Activated T-cell treated with anti-CD3 and anti-CD28 coated beads, Interleukin-2, amount 50 U/mL, for 1 hour (primary cell): ENCODE data around the gene SCAF8.
A peak's percentile ranks its signal among the peaks of the same experiment; 100 is the strongest.
"Not testable (repeated sequence)": the region's sequence is repeated elsewhere in the genome, so short reads cannot be mapped to it uniquely, and the experiment has no call there.

Source experiments
- DNase-seq: peaks from one replicate; pipeline ENCODE4 v3.0.0-alpha.2; 2020

The SCAF8 gene, protein sequence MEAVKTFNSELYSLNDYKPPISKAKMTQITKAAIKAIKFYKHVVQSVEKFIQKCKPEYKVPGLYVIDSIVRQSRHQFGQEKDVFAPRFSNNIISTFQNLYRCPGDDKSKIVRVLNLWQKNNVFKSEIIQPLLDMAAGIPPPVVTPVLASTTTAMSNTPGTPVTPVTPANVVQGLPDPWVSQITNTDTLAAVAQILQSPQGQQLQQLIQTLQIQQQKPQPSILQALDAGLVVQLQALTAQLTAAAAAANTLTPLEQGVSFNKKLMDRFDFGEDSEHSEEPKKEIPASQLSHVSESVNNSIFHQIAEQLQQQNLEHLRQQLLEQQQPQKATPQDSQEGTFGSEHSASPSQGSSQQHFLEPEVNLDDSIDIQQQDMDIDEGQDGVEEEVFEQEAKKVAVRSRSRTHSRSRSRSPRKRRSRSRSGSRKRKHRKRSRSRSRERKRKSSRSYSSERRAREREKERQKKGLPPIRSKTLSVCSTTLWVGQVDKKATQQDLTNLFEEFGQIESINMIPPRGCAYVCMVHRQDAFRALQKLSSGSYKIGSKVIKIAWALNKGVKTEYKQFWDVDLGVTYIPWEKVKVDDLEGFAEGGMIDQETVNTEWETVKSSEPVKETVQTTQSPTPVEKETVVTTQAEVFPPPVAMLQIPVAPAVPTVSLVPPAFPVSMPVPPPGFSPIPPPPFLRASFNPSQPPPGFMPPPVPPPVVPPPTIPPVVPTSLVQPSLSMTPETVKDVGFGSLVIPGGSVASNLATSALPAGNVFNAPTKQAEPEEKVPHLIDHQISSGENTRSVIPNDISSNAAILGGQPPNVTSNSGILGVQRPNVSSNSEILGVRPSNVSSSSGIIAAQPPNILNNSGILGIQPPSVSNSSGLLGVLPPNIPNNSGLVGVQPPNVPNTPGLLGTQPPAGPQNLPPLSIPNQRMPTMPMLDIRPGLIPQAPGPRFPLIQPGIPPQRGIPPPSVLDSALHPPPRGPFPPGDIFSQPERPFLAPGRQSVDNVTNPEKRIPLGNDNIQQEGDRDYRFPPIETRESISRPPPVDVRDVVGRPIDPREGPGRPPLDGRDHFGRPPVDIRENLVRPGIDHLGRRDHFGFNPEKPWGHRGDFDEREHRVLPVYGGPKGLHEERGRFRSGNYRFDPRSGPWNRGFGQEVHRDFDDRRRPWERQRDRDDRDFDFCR (N-terminal part only)

DNA sequence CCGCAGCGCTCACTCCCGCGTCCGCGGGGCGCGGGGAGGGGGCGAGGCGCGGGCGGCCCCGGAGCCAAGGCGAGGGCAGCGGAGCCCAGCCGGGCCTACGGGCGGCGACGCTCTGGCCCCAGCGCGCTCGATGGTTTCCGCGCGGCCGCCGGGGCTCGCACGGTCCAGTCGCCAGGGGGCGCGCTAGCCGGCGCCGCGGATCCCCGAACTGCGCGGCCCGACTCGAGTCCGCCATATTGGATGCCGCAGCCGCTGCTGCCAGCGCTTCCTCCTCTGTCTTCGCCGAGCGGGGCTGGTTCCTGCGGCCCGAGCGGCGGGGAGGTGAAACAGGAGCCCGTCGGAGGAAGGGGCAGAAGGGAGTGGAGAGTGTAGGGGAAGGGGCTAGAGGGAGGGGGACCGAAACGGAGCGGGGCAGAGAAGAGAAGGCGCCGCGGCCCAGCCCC lies at the start of gene SCAF8:
Gene SCAF8, plus strand, starts transcription at position 234 of the 443 bp plus-strand sequence. CDS start 485 bp downstream, outside the sequence.
- peak; percentile 93 for DNase-seq

DNA sequence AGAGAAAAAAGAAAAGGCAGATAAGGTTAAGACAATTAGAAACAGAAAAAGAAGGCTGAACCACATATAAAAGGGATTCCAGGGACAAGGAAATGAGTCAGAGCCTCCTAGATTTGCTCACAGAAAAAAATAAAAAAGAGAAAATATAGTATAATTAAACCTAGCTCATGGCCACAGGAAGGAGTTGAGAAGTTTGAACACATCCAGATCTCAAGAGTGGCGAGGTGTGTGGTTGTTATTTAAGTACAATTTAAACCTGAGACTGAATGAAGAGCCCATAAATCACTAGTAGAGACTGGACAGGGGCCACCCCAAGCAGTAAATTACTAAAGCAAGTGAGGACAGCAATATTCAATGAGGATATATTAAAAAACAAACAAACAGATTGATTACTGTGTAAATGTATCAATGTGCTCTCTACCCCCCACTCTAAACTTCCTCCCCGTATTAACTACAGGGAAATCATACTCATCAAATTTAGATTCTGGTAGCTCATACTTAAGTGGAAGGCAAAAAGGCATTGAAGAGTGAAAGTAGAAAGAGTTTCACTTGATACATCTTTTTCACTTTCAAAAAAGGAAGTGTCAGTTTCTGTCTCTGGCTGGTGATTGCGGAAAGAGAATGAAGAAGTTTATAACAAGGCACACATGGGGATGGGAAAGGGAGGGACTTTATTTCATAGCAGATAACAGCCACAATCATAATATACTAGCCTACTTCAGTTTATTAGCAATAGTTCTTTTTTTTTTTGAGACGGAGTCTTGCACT lies 49.3 kb upstream of the SCAF8 start:
- no peak for DNase-seq

DNA sequence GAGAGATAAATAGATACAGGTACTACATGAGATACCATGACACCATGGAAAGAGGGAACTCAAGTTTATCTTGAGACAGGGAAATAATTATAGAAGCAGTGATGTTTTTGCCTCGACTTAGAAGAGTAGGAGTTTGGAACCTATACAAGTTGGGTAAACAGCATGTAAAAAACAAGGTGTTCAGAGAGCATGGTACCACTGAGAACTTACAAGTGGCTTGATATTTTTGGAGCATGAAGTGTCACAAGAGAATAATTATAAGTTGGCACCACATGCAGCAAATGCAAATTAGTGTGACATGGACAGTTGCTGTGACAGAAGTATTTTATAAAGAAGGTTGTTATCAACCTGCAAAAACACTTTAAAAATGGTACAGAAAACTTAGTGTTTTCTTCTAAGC lies 47.1 kb upstream of the SCAF8 start:
- no peak for DNase-seq

DNA sequence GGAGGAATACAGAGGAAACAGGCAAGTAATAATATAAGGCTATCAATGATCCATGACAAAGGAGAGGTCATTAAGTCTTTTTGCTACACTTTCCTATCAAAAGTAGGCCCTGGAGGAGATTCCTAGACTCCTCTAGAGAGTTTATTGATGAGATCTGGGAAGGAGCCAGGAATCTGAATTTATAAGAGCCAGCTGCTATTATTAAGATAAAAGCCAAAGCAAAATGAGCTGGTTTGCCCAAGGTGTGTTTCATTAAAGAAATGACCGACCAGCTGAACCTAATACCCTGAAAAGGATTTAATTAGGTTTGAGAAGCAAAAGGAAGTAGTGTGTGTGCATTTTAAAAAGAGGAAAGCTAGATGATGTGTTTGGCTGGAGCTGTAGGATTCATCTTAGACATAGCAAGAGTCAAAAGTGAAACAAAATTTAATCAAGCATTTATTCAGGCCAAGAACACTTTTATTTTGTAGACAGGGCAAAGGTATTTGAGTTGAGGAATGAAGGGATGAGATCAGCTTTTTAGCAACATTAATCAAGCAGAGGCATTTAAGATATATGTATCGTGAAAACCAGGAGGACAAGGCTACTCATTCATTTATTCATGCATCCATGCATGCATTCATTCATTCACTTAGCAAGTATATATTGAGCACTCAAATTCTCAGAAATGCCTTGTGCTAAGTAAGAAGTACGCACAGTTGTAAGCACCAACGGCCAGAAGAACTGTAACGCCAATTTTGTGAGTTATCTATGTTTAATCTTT lies 43.5 kb upstream of the SCAF8 start:
- DNase-seq: no peak

DNA sequence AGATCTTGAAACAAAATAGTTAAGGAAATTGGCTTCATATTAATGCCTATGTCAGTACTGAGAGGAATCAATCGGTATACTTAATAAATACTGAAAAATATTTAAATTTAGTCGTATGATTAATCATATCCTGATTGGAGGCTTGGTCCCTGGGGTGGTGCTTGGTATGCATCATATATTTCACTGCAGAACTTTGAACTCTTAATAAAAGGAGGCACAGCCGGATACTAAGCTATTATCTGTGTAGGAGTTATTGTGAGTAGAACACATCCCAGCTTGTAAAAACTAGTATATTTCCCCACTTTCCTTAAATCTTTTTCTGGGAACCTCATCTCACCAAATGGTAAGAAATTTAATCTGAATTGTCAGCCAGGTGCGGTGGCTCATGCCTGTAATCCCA lies 42.4 kb upstream of the SCAF8 start:
- DNase-seq: no peak

DNA sequence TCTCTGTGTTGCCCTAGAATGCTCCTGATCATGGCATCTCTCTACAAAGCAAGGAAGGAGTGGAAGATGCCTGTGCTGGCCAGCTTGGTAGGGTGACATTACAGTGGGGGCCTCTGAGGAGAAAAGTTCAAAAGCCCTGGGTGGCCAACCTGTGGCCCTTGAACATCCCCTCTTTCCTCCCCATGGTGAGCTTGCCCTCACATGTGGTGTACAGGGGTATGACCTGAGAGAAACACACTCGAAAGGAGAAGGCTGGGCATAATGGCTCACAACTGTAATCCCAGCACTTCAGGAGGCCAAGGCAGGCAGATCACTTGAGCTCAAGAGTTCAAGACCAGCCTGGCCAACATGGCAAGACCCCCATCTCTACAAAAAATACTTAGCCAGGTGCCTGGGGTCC lies 36.6 kb upstream of the SCAF8 start:
- DNase-seq: no peak

DNA sequence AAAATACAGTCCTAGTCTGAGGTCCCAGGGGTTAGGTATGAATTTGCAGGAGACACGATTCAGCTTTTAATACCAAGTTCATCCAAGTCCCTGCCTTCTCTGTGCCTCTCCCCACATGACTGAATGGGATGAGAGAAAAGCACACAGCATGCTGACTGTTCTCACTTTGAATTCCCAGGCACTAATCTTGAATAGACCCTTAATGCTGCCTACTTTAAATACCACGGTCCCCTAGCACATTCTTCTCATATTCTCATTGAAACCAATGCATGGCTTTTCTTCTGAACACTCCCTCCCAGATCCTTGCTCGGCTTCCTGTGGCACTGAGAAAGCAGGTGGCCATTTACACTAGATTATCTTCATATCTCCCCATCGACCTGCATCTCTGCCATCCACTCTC lies 30.1 kb upstream of the SCAF8 start:
- DNase-seq: no peak

DNA sequence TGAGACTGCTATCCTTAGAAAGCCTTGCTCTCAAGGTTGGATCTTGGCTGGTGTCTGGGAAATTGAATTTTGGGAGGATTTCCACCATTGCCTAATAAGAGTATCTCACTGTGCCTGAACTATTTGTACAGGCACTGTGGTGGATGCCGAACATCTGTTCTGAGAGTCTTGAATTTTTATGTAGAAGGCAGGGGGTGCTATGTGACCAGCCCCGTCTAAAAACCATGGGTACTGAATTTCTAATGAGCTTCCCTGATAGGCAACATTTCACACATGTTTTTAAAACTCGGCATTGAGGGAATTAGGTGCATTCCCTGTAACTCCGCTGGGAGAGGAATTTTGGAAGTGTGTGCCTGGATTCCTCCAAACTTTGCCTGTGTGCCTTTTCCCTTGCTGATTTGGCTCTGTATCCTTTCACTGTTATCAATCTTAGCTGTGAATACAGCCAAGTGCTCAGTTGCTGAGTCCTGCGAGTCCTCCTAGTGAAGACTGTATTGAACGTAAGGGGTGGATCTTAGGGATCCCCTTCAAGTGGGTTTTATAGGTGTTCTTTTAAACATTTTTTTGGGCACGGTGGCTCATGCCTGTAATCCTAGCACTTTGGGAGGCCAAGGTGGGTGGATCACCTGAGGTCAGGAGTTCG lies 27.6 kb upstream of the SCAF8 start:
- DNase-seq: no peak

DNA sequence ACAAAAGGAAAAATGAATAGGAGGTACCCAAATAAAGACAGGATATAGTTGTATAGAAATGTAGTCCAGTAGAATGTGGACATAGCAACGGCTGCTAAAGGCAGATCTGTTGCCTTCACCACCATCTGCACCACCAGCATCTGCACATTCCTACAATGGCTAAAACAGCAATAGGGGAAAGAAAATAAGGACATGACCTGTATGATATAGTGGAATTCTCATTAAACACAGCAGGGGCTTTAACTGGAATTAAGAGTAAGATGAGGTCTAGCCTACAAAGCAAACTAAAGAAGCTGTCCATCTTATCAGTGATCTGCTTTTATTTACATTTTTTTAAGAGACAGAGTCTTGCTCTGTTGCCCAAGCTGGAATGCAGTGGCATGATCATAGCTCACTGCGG lies 26.8 kb upstream of the SCAF8 start:
- DNase-seq: no peak

DNA sequence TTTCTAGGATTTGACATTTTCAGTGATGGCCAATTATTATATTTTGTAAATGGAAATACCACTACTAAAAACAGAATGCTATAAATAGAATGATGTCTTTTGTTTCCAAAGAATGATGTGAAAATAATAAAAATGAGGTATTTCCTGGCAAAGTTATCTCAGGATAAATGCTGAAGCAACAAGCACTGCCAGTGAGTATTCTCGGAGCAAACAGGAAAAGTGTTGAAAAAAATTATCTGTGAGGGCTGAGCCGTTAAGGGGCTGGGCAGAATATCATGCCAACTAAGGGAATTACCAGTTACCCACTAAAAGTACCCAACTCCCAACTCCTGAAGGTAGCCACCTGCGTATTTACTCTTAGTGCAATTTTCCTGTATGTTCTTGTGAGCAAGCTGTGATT lies 23.6 kb upstream of the SCAF8 start:
- no peak for DNase-seq

DNA sequence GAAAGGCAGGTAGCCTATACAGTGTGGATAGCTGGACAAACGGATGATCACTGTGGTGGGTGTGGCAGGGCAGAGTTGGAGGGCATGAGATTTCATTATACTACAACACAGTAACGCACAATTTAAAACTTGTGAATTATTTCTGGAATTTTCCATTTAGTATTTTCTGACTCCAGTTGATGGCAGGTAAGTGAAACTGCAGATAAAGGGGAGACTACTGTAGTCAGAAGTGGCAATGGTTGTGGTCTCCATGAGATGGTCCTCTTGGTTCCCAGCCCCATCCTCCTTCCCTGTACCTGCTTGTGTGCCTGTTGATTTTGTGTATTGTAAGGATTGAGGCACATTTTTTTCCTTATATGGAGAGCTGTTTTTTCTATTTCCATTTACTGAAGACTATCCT lies 22.5 kb upstream of the SCAF8 start:
- DNase-seq: no peak

DNA sequence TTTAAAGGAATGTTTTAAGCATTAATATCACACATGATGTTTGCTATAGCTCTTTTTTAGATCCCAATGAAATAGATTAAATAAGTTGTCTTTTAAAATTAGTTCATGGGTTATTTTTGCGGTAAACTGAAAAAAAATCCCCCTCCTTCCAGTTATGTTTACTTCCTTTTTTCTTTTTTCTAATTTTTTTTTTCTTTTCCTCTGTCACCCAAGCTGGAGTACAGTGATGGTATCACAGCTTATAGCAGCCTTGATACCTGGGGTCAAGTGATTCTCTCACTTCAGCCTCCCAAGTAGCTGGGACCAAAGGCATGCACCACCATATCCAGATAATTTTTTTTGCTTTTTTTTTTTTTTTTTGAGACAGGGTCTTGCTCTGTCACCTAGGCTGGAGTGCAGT lies 17.8 kb upstream of the SCAF8 start:
- DNase-seq: no peak

DNA sequence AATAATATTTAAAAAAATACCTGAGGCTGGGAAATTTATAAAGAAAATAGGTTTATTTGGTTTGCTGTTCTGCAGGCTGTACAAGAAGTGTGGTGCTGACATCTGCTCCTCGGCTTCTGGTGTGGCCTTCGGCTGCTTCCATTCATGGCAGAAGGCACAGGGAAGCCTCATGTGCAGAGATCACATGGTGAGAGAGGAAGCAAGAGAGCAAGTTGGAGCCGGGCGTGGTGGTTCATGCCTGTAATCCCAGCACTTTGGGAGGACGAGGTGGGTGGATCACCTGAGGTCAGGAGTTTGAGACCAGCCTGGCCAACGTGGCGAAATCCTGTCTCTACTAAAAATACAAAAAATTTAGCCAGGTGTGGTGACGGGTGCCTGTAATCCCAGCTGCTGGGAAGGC lies 16.9 kb upstream of the SCAF8 start:
- DNase-seq: not testable (repeated sequence)

DNA sequence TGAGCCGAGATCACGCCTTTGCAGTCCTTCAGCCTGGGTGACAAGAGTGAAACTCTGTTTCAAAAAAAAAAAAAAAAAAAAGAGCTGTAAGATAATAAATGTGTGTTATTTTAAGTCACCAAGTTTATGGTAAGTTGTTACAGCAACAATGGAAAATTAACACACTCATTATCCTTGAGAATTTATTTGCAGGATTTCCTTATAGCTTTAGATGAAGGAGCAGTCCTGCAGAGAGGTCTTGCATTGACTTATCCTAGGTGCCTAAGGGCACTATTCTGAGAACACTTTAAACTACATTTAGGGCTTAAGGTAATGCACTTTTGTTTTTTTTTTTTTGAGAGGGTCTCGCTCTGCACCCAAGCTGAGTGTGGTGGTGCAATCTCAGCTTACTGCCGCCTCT lies 13.8 kb upstream of the SCAF8 start:
- DNase-seq: no peak

DNA sequence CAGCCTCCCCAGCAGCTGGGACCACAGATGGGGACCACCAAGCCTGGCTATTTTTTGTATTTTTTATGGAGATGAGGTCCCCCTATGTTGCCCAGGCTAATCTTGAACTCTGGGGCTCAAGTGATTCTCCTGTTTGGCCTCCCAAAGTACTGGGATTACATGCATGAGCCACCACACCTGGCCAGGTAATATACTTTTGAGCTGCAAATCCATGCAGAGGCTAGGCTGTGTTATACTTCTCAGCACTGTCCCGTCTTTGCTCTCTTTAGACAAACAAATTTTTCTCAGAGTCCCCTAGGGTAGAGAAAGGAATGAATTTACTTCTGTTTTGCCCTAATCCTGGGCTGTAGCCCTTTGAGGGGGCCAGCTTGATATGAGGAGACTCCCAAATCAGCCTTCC lies 13.4 kb upstream of the SCAF8 start:
- DNase-seq: no peak

DNA sequence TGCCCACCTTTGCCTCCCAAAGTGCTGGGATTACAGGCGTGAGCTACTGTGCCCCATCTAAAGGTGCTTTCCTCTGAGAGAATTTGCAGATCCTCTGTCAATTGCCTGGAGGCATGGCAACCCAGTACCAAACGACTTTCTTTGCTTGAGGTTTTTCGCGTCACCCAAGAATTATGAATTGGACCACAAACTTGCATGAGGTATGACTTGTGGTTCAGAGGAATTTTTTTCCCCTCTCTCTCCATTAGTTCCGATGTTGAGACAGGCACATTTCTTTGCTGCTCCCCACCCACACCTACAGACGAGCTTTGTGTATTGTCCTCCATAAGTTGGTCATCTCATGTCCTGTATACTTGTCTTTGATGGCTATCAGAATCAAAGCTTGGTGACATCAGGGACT lies 11.8 kb upstream of the SCAF8 start:
- no peak for DNase-seq

DNA sequence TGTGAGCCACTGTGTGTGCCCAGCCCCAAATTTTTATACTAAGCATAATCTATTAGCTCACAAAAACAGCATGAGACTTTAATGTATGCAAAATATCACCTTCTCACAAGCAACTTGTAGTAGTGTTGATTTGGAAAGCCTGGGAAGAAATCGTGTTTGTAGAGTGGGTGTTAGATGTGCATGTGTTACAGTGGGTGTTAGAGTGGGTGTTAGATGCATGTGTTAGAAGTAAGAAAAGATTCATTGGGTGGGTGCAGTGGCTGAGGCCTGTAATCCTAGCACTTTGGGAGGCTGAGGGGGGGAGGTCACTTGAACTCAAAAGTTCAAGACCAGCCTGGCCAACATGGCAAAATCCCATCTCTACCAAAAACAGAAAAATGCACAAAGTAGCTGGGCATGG lies 6.3 kb upstream of the SCAF8 start:
- no peak for DNase-seq

DNA sequence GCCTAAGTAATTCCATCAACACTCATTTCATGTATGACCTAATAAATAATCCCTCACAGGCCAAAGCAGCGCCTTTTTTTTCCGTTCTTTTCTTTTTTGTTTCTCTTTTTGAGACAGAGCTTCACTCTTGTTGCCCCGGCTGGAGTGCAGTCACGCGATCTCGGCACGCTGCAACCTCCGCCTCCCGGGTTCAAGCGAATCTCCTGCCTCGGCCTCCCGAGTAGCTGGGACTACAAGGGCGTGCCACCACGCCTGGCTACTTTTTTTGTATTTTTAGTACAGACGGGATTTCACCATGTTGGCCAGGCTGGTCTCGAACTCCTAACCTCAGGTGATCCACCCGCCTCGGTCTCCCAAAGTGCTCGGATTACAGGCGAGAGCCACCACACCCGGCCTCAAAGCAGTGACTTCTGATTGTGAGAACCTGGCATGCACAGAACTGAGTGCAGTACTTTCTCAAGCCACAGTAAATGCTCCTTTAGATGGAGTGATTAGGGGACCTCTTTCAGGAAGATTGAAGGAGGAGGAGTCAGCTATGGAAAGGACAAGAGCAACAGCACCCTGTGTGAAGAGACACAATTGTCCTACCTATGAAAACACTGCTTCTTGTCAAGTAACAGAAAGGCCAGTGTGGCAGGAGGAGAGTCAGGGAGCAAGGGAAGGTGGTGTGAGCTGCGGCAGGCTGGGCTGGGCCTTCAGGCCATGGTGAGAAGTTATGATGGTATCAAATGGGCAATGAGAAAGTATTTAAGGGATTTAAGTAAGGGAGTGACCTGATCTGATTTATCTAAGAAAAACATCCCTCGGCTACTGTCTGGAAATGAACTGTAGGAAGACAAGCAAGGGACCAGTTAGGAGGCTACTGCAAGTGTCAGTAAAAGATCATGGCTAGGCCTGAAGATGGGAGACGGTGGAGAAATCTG lies 1.7 kb upstream of the SCAF8 start:
- no peak for DNase-seq

DNA sequence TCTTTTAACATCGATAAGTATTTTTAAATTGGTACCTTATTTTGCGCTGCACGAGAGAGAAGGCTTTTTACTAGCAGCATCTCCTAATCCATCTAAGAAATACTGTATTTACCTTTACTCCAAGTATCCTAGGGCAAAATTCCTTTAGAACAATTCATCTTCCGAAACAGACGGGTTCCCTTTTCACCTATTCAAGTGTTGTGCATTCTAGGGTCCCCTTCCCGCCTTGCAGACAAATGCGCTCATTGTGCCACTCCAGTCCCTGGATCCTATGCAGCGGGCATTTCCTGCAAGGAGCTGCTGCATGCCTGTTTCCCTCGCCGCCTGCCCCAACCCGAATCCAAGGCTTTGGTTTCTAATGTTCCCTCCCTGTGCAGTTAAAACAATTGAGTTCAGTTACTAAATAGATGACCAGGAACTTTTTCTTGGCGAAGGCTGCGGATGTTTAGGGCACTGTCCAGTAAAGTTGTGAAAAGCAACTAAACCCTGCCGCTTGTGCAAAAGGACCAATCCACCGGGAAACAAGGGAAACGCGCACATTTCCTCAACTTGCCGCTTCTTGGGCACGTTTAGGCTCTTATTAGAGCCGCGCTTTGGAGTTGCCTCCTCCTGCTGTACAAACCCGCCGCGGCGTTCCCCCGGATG lies 556 bp upstream of the SCAF8 start:
- DNase-seq: no peak
